SK-N-MC (cell line): Measurements from ENCODE around the gene EEFSEC.

Experiments used
- DNase-seq: peaks from one replicate; pipeline ENCODE4 v3.0.0-alpha.2; 2011; ENCODE audit warnings: low read depth, low spot score
- H3K27ac ChIP-seq: fragments of 200-600 bp; sonication (generic); 2 replicates; pipeline ENCODE4 v1.5.1; 2016; ENCODE audit warnings: mixed run types
- H3K36me3 ChIP-seq: fragments of 200-600 bp; sonication (generic); 2 replicates; pipeline ENCODE4 v1.6.1; 2017; ENCODE audit warnings: antibody characterized with exemption, low read length, mixed read lengths; ENCODE audit not compliant: insufficient read depth
- H3K4me3 ChIP-seq: fragments of 200-600 bp; sonication (generic); 2 replicates; pipeline ENCODE4 v1.5.1; 2016
- H3K9ac ChIP-seq: fragments of 200-600 bp; sonication (generic); 2 replicates; pipeline ENCODE4 v1.8.0; 2017; ENCODE audit warnings: mixed run types, mixed read lengths; ENCODE audit not compliant: insufficient read length
- H3K9me3 ChIP-seq: fragments of 200-600 bp; sonication (generic); 2 replicates; pipeline ENCODE4 v1.6.1; 2017; ENCODE audit warnings: low read depth, mild to moderate bottlenecking, antibody characterized with exemption, low read length, moderate library complexity, mixed read lengths
- EZH2 ChIP-seq: fragments of 200-600 bp; sonication (generic); IDR thresholded peaks from one replicate; pipeline ENCODE4 v1.6.1; 2017; ENCODE audit warnings: antibody characterized with exemption
- FOXP2 ChIP-seq: optimal IDR thresholded peaks from 2 replicates; pipeline ENCODE3; 2011; ENCODE audit warnings: mild to moderate bottlenecking, moderate library complexity; ENCODE audit not compliant: insufficient read depth; ENCODE audit errors: extremely low read length, control extremely low read depth
- POLR2AphosphoS5 ChIP-seq: IDR thresholded peaks from 2 replicates; pipeline ENCODE4 v1.6.1; 2012; ENCODE audit warnings: mild to moderate bottlenecking, low read depth, low read length, borderline replicate concordance

Gene EEFSEC

GRCh38 chr3:128359060-128359664 is 205.9 kb downstream of the EEFSEC start:
- TF ChIP-seq POLR2AphosphoS5 (no peak), FOXP2 (no peak), EZH2 (no peak)
- Histone ChIP-seq H3K27ac (no peak overlapping the region), H3K9me3 (no peaks in the 10 kb centered on the region), H3K4me3 (no peak overlapping the region), H3K9ac (no peak overlapping the region), H3K36me3 (no peaks in the 10 kb centered on the region)
- DNase-seq, result no peak

- H3K9ac ChIP-seq, result no peak overlapping the region
- TF ChIP-seq FOXP2 (no peak), EZH2 (no peak), POLR2AphosphoS5 (no peak)
- no peak overlapping the region for H3K4me3 ChIP-seq
- no peaks in the 10 kb centered on the region for H3K9me3 ChIP-seq
- H3K36me3 ChIP-seq, result no peaks in the 10 kb centered on the region
- no peak for DNase-seq
- no peak overlapping the region for H3K27ac ChIP-seq
These were observed 206.8 kb downstream of the EEFSEC start for GRCh38 chr3:128359846-128360642.

GRCh38 chr3:128360705-128361271 is 207.5 kb downstream of the EEFSEC start:
- Histone ChIP-seq H3K9ac (no peak overlapping the region), H3K9me3 (no peaks in the 10 kb centered on the region), H3K4me3 (no peak overlapping the region), H3K27ac (no peak overlapping the region), H3K36me3 (no peaks in the 10 kb centered on the region)
- DNase-seq, result no peak
- no peak for TF ChIP-seq EZH2
- no peak for TF ChIP-seq POLR2AphosphoS5
- no peak for TF ChIP-seq FOXP2

- H3K4me3 ChIP-seq, result no peak overlapping the region
- no peaks in the 10 kb centered on the region for H3K36me3 ChIP-seq
- H3K9ac ChIP-seq, result no peak overlapping the region
- no peaks in the 10 kb centered on the region for H3K9me3 ChIP-seq
- no peak overlapping the region for H3K27ac ChIP-seq
- no peak for TF ChIP-seq POLR2AphosphoS5
- TF ChIP-seq FOXP2, result no peak
- no peak for TF ChIP-seq EZH2
- DNase-seq, result no peak
These were observed 209.0 kb downstream of the EEFSEC start for GRCh38 chr3:128362026-128362965.

- no peak overlapping the region for H3K27ac ChIP-seq
- no peaks in the 10 kb centered on the region for H3K9me3 ChIP-seq
- H3K4me3 ChIP-seq, result no peak overlapping the region
- DNase-seq, result no peak
- H3K36me3 ChIP-seq, result no peaks in the 10 kb centered on the region
- no peak overlapping the region for H3K9ac ChIP-seq
- TF ChIP-seq POLR2AphosphoS5 (no peak), EZH2 (no peak), FOXP2 (no peak)
These were observed 211.0 kb downstream of the EEFSEC start for GRCh38 chr3:128364291-128364690.

- H3K4me3 ChIP-seq, result no peak overlapping the region
- no peak overlapping the region for H3K27ac ChIP-seq
- H3K9me3 ChIP-seq, result no peaks in the 10 kb centered on the region
- TF ChIP-seq POLR2AphosphoS5, result no peak
- TF ChIP-seq FOXP2, result no peak
- TF ChIP-seq EZH2, result no peak
- no peak for DNase-seq
- no peaks in the 10 kb centered on the region for H3K36me3 ChIP-seq
- no peak overlapping the region for H3K9ac ChIP-seq
These were observed 211.6 kb downstream of the EEFSEC start for GRCh38 chr3:128364808-128365360.

GRCh38 chr3:128366136-128366535 is 212.9 kb downstream of the EEFSEC start:
- Histone ChIP-seq H3K9ac (no peak overlapping the region), H3K36me3 (no peaks in the 10 kb centered on the region), H3K27ac (no peak overlapping the region), H3K9me3 (no peaks in the 10 kb centered on the region), H3K4me3 (no peak overlapping the region)
- TF ChIP-seq EZH2 (no peak), FOXP2 (no peak), POLR2AphosphoS5 (no peak)
- no peak for DNase-seq
